Activated CD4-positive, alpha-beta T cell treated with anti-CD3 and anti-CD28 coated beads for 36 hours (primary cell): ENCODE measurements around the gene UQCRC1. TPM values are rescaled to one million over a fixed set of nuclear protein-coding genes. Genes with fewer than 3 reads are reported as not detected.

ENCODE experiments used
- ATAC-seq: fragments of 200-7000 bp; cut with Tn5 transposase; one replicate; pipeline ENCODE4 v1.10.0; 2021; ENCODE audit warnings: mild to moderate bottlenecking, moderate library complexity
- CTCF ChIA-PET: fragments of 350-600 bp; sonication (Branson Sonifier 250); formaldehyde crosslinking; loops from one replicate; lab custom pipeline; 2021; ENCODE audit warnings: antibody characterized with exemption; lab: Charles Lee
- POLR2A ChIA-PET: fragments of 350-600 bp; sonication (Branson Sonifier 250); formaldehyde crosslinking; loops from one replicate; lab custom pipeline; 2021; ENCODE audit warnings: antibody characterized with exemption, inconsistent platforms; lab: Charles Lee
- DNase-seq: peaks from one replicate; pipeline ENCODE4 v3.0.0-alpha.2; 2020
- H3K27ac Mint-ChIP-seq: one replicate; pipeline ENCODE4 v1.8.0; 2021; ENCODE audit warnings: mixed read lengths
- H3K27me3 Mint-ChIP-seq: one replicate; pipeline ENCODE4 v1.8.0; 2021; ENCODE audit warnings: mixed read lengths
- H3K36me3 Mint-ChIP-seq: one replicate; pipeline ENCODE4 v1.8.0; 2021; ENCODE audit warnings: low read depth, mixed read lengths
- H3K4me1 Mint-ChIP-seq: one replicate; pipeline ENCODE4 v1.8.0; 2021; ENCODE audit warnings: mixed read lengths
- H3K4me3 Mint-ChIP-seq: one replicate; pipeline ENCODE4 v1.8.0; 2021; ENCODE audit warnings: mild to moderate bottlenecking, moderate library complexity, mixed read lengths
- H3K9me3 Mint-ChIP-seq: one replicate; pipeline ENCODE4 v1.8.0; 2021; ENCODE audit warnings: low read depth, mixed read lengths
- intact Hi-C, 2 experiments: fragments of 100-400 bp; cut with DNase I in 1 of 2; cut with micrococcal nuclease in 1 of 2; formaldehyde crosslinking; loops; one replicate each; pipeline versions ENCODE4 v1.14.2 to v1.15.1; 2022 to 2024; cut with DNase I, micrococcal nuclease
- total RNA-seq, 2 experiments: library from RNA; stranded (reverse); gene quantifications; one replicate each; pipeline ENCODE4 v1.2.3, GENCODE V29; 2021

Gene UQCRC1
- total RNA-seq, 2 experiments from 2014 or later = 205 to 231 TPM

- H3K36me3 Mint-ChIP-seq = peaks cover 36% of the 10 kb centered on the region
These were observed 10.4 kb downstream of the UQCRC1 start for GRCh38 chr3:48599077-48599501.

GRCh38 chr3:48598323-48599076, 10.9 kb downstream of the UQCRC1 start:
- intact Hi-C loops = no loop called here
- H3K27me3 Mint-ChIP-seq = peaks cover 10% of the 10 kb centered on the region
- H3K4me1 Mint-ChIP-seq = no peaks in the 10 kb centered on the region
- ChIA-PET POLR2A (interaction anchor here (0.7 to 1.0 kb wide), 2 partner anchors 11 to 159 kb away, joined by 3 read pairs; partner anchors contain the start of genes CCDC51 and UQCRC1), CTCF (no interaction called here)
- H3K9me3 Mint-ChIP-seq = no peaks in the 10 kb centered on the region
- no peak for ATAC-seq
- DNase-seq = no peak
- H3K36me3 Mint-ChIP-seq = peaks cover 32% of the 10 kb centered on the region
- no peak overlapping the region for H3K27ac Mint-ChIP-seq
- no peak overlapping the region for H3K4me3 Mint-ChIP-seq

More at GRCh38 chr3:48599077-48599501, 10.4 kb downstream of the UQCRC1 start:
- H3K4me1 Mint-ChIP-seq = no peaks in the 10 kb centered on the region
- peaks cover 10% of the 10 kb centered on the region for H3K27me3 Mint-ChIP-seq
- POLR2A ChIA-PET = interaction anchor here (0.7 to 1.0 kb wide), 2 partner anchors 10 to 159 kb away, joined by 3 read pairs; partner anchors contain the start of genes CCDC51 and UQCRC1
- no peak for ATAC-seq
- no peaks in the 10 kb centered on the region for H3K9me3 Mint-ChIP-seq
- CTCF ChIA-PET = no interaction called here
- intact Hi-C loops = no loop called here
- H3K27ac Mint-ChIP-seq = no peak overlapping the region
- DNase-seq = no peak
- no peak overlapping the region for H3K4me3 Mint-ChIP-seq

DNA sequence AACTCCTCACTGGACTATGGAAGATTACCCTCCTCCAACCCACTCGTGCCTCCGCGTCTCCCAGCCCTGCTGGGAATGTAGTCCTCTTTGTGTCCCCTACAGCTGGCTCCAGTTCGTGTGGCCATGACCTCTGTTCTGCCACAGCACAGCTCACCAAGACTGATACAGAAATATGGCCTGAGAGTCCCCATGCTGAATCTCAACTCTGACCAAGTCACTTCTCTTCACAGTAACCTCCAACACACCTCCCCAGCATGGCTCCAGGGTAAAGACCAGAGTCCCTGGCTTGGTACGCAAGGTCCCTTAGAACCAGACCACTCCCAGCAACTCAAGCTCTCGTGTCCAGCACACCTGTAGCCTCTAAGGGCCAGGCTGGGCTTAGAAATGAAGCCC, 12.0 kb downstream of the UQCRC1 start:
- intact Hi-C loops = no loop called here
- no peak for DNase-seq
- no peak for ATAC-seq
- H3K27me3 Mint-ChIP-seq = peaks cover 14% of the 10 kb centered on the region
- H3K9me3 Mint-ChIP-seq = no peaks in the 10 kb centered on the region
- H3K4me3 Mint-ChIP-seq = no peak overlapping the region
- POLR2A ChIA-PET = interaction anchor here (0.6 kb wide), 1 partner anchor 462 kb away, joined by 3 read pairs; no protein-coding TSS in a partner anchor
- H3K4me1 Mint-ChIP-seq = no peaks in the 10 kb centered on the region
- H3K27ac Mint-ChIP-seq = no peak overlapping the region
- peaks cover 23% of the 10 kb centered on the region for H3K36me3 Mint-ChIP-seq
- CTCF ChIA-PET = no interaction called here

GRCh38 chr3:48596676-48597407, 12.6 kb downstream of the UQCRC1 start:
- ATAC-seq (no peak), DNase-seq (no peak)
- H3K36me3 Mint-ChIP-seq = peaks cover 20% of the 10 kb centered on the region
- H3K4me1 Mint-ChIP-seq = no peaks in the 10 kb centered on the region
- CTCF ChIA-PET = no interaction called here
- no peak overlapping the region for H3K4me3 Mint-ChIP-seq
- no peaks in the 10 kb centered on the region for H3K9me3 Mint-ChIP-seq
- H3K27ac Mint-ChIP-seq = no peak overlapping the region
- POLR2A ChIA-PET = interaction anchor here (0.6 kb wide), 1 partner anchor 462 kb away, joined by 3 read pairs; no protein-coding TSS in a partner anchor
- H3K27me3 Mint-ChIP-seq = peaks cover 14% of the 10 kb centered on the region
- intact Hi-C loops = no loop called here

DNA sequence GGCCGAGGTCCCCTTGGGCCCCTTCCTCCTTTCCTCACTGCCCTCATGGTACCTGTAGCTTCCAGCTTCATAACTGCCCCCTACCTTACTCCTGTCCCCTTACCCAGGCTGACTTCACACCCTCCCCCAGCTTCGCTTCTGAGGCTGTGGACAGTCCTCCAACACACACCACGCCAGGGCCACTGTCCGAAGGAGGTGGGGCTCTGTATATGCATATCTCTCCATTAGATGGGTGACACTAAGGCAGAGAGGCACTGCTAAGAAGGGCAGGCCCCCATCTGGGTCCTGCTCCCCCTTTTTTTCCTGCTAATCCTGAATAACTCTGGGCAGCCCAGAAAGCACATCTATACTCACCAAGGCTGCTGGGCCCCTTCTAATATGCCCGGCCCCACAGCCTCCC, 13.3 kb downstream of the UQCRC1 start:
- ATAC-seq = no peak
- no peaks in the 10 kb centered on the region for H3K4me1 Mint-ChIP-seq
- H3K27ac Mint-ChIP-seq = no peak overlapping the region
- H3K4me3 Mint-ChIP-seq = no peak overlapping the region
- H3K9me3 Mint-ChIP-seq = no peaks in the 10 kb centered on the region
- intact Hi-C loops = no loop called here
- H3K27me3 Mint-ChIP-seq = peaks cover 14% of the 10 kb centered on the region
- ChIA-PET CTCF (no interaction called here), POLR2A (no interaction called here)
- H3K36me3 Mint-ChIP-seq = peaks cover 18% of the 10 kb centered on the region
- DNase-seq = no peak

GRCh38 chr3:48595526-48596121, 13.8 kb downstream of the UQCRC1 start:
- H3K36me3 Mint-ChIP-seq = peaks cover 15% of the 10 kb centered on the region
- H3K9me3 Mint-ChIP-seq = no peaks in the 10 kb centered on the region
- H3K4me1 Mint-ChIP-seq = no peaks in the 10 kb centered on the region
- ATAC-seq (peak; percentile 6), DNase-seq (no peak)
- H3K27ac Mint-ChIP-seq = no peak overlapping the region
- H3K4me3 Mint-ChIP-seq = no peak overlapping the region
- intact Hi-C loops = no loop called here
- peaks cover 18% of the 10 kb centered on the region for H3K27me3 Mint-ChIP-seq
- ChIA-PET CTCF (no interaction called here), POLR2A (no interaction called here)

DNA sequence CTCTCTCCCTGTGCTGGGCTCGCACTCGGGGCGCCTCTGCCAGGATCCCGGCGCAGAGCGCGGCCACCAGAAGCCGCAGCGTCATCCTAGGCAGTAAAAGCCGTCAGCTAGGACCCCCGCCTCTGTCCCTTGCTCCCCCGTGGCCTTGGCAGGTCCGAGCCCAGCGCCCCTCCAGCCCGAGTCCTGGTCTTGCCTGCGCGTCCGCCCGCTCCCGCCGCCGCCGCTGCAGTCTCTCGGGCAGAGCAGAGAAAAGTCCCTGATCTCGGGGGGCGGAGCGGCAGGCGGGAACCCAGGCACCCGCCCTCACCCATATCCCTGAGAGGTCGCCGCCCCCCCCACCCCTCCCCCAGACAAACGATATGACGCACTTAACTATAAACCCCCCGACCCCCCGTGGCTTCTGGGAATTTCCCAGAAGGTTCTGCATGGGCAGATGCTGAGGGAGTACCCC, 14.3 kb downstream of the UQCRC1 start, which contains the start of gene COL7A1:
TSS of gene COL7A1 (minus strand) at position 255 of the 451 bp plus-strand sequence. CDS start at position 85, 170 bp downstream.
- Mint-ChIP-seq H3K27me3 (peaks cover 18% of the 10 kb centered on the region), H3K36me3 (peaks cover 12% of the 10 kb centered on the region), H3K4me3 (no peak within 1 kb of the TSS), H3K9me3 (no peaks in the 10 kb centered on the region), H3K27ac (no peak within 1 kb of the TSS), H3K4me1 (no peaks in the 10 kb centered on the region)
- intact Hi-C loops = no loop called here
- DNase-seq (no peak), ATAC-seq (no peak)
- CTCF ChIA-PET = no interaction called here
- POLR2A ChIA-PET = no interaction called here

GRCh38 chr3:48594417-48595049, 14.9 kb downstream of the UQCRC1 start:
- ChIA-PET CTCF (no interaction called here), POLR2A (no interaction called here)

DNA sequence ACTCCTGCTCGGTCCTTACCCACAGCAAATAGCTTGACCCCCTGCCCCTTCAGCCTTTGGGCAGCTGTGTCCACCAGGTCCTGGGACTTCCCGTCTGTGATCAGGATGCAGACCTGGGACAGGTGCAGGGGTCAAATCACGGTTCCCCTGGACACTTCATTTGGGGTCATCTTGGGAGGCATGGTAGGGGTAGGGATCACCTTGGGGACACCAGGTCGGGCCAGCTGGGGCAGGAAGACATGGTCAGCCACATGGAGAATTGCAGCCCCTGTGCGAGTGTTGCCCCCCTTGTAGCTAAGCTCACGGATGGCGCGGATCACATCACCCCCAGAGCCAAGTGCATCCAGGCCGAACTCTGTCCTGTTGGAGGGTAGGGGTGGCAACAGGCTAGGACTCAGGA, 16.1 kb downstream of the UQCRC1 start:
- Mint-ChIP-seq H3K4me1 (no peaks in the 10 kb centered on the region), H3K27me3 (peaks cover 29% of the 10 kb centered on the region), H3K4me3 (no peak overlapping the region), H3K27ac (no peak overlapping the region), H3K36me3 (no peaks in the 10 kb centered on the region), H3K9me3 (no peaks in the 10 kb centered on the region)
- POLR2A ChIA-PET = no interaction called here
- DNase-seq (no peak), ATAC-seq (no peak)
- CTCF ChIA-PET = interaction anchor here (0.6 kb wide), 1 partner anchor 64 kb away, joined by 3 read pairs; no protein-coding TSS in a partner anchor
- intact Hi-C loops = no loop called here

More at GRCh38 chr3:48594417-48595049, 14.9 kb downstream of the UQCRC1 start:
- Mint-ChIP-seq H3K4me1 (no peaks in the 10 kb centered on the region), H3K9me3 (no peaks in the 10 kb centered on the region), H3K27me3 (peaks cover 23% of the 10 kb centered on the region), H3K27ac (no peak overlapping the region), H3K36me3 (peaks cover 8% of the 10 kb centered on the region), H3K4me3 (no peak overlapping the region)
- DNase-seq = no peak
- intact Hi-C loops = no loop called here
- ATAC-seq = no peak

DNA sequence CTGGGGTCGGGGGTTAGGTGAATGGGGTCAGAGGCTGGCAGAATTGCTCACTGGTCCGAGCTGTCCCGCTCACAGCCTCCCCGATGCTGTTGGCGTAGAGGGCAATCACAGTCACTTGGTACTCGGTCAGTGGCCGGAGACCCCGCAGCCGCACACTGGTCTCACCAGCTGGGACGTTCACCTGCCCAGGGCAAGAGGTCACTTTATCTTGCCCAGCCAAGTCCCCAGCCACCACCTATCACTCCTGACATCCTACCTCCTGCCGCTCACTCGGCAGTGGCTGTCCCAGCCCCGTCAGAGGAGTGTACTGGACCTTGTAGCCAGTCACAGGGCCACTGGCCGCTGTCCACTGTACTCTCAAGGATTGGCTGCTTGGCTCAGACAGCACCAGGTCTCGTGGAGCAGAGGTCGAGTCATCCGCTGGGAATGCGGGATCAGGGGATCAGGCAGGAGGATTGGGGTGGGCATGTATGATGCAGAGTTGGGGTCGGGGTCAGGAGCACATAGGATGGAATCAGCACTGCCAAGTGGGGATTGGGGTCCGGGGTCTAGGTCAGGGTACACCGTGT, 16.8 kb downstream of the UQCRC1 start:
- H3K9me3 Mint-ChIP-seq = no peaks in the 10 kb centered on the region
- POLR2A ChIA-PET = no interaction called here
- intact Hi-C loops = no loop called here

More for the DNA sequence above, 16.8 kb downstream of the UQCRC1 start:
- Mint-ChIP-seq H3K27me3 (peaks cover 29% of the 10 kb centered on the region), H3K4me3 (no peak overlapping the region), H3K36me3 (no peaks in the 10 kb centered on the region), H3K4me1 (no peaks in the 10 kb centered on the region), H3K27ac (no peak overlapping the region)
- CTCF ChIA-PET = no interaction called here
- ATAC-seq = no peak
- no peak for DNase-seq
